Stimulated activated CD4-positive, alpha-beta T cell treated with anti-CD3 and anti-CD28 coated beads, Interleukin-2, amount 100 ng/mL, for 24 hours (primary cell): ENCODE data around the gene PRR3.
"Not testable (repeated sequence)": the region's sequence is repeated elsewhere in the genome, so short reads cannot be mapped to it uniquely, and the experiment has no call there.

Experiments used
- DNase-seq, 2 donors: peaks; one replicate each; pipeline ENCODE4 v3.0.0-alpha.2; 2020

PRR3 gene, protein sequence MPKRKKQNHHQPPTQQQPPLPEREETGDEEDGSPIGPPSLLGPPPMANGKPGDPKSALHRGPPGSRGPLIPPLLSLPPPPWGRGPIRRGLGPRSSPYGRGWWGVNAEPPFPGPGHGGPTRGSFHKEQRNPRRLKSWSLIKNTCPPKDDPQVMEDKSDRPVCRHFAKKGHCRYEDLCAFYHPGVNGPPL

GRCh38 chr6:30556906-30557682 lies at the start of gene PRR3:
Gene PRR3 (plus strand): TSS chr6:30557295. CDS start chr6:30557345, 50 bp downstream.
- peak; percentile 87 to 90 for DNase-seq

DNA sequence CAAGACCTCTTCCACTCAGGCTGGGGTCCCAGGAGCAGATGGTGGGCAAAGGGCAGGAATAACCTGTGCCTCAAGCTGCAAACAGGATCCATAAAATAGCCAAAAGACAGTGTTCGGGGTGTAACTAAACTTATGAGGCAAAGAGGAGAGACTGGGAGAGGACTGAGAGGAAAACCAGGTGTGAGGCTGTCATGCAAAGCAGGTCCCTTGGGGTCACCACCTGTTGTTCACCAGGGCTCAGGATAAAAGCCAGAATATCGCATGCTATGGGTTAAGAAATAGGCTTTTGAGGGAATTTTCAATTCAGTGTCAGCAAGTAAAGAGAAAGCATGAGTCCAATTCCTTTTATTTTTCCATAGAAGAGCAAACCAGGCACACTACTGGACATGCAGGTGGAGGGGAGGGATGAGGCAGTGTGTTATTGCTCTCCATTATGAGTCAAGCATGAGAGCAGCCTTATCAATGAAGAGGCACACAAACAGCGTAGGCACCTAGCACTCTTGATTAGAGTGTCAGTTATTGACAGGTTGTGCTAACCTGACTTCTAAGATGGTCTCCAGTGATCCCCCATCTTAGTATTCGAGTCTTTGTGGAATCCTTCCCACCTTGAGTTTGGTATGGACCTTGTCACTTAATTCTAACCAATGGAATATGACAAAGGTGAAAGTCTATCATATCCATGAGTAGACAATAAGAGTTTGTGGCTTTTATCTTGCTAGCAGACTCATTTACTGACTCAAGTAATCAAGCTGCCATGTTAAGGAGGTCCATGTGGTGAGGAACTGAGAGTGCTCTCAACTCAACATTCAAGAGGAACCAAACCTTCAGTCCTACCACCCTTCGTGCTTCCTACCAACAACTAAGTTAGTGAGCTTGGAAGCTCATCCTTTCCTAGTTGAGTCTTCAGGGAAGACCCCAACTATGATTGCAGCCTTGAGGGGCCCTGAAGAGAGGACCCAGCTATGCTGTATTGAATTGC lies 49.0 kb upstream of the PRR3 start:
- no peak for DNase-seq

- DNase-seq: no peak
These were observed 48.0 kb upstream of the PRR3 start for GRCh38 chr6:30508890-30509736.

- DNase-seq: no peak
These were observed 46.5 kb upstream of the PRR3 start for GRCh38 chr6:30510419-30511168.

- DNase-seq: no peak
These were observed 45.9 kb upstream of the PRR3 start for GRCh38 chr6:30511169-30511546.

- no peak for DNase-seq
These were observed 43.6 kb upstream of the PRR3 start for GRCh38 chr6:30513451-30513850.

- no peak for DNase-seq
These were observed 42.0 kb upstream of the PRR3 start for GRCh38 chr6:30515106-30515505.

DNA sequence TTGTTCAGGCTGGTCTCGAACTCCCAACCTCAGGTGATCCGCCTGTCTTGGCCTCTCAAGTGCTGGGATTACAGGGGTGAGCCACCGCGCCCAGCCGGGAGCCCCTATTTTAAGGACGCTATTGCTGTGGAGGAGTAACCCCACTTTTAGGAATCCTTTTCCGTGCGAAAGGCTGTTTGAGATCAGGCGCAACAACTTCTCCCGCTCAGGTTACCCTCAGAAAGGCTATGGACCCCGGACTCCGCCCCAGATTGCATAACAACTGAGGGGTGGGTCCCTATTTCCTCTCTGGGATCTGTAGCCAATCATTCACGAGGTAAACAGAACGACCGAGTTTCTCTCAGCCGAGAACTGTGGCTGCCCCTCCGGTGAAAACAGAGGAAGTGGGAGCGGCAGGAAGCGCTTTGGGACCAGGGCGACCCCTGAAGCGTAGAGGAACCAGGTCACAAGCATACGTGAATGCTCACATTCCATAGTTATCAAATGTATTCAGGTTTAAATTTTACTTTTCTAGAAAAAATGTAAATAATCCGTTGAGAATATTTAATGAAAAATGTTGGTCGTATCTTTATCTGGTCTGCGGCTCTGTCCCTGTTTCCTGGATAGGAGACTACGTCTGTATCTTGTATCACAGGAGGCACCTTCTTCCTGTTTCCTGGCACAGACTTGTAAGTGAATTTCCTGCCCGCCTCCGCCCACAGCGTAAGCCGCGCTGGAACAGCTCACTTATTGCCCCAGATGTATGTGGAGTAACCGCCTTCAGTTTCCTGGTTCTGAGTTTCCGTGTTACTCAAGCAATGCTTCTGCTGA lies 40.9 kb upstream of the PRR3 start:
- DNase-seq: peak; percentile 88 to 91

DNA sequence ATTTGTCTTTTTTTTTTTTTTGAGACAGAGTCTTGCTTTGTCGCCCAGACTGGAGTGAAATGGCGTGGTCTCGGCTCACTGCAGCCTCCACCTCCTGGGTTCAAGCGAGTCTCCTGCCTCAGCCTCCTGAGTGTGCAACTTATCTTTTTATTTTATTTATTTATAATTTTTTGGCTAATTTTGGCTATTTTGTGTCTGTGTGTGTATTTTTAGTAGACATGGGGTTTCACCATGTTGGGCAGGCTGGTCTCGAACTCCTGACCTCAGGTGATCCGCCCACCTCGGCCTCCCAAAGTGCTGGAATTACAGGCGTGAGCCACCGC lies 40.4 kb upstream of the PRR3 start:
- not testable (repeated sequence) for DNase-seq

- not testable (repeated sequence) for DNase-seq
These were observed 39.2 kb upstream of the PRR3 start for GRCh38 chr6:30517767-30518504.

DNA sequence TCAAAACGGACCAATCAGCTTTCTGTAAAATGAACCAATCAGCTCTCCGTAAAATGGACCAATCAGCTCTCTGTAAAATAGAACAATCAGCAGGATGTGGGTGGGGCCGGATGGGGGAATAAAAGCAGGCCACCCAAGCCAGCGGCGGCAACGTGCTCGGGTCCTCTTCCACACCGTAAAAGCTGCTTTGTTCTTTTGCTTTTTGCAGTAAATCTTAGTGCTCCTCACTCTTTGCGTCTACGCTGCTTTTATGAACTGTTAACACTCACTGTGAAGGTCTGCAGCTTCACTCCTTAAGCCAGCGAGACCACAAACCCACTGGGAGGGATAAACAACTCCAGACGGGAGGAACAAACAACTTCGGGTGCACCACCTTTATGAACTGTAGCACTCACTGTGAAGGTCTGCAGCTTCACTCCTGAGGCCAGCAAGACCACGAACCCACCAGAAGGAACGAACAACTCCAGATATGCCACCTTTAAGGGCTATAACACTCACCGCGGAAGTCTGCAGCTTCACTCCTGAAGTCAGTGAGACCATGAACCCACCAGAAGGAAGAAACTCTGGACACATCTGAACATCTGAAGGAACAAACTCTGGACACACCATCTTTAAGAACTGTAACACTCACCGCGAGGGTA lies 38.5 kb upstream of the PRR3 start:
- DNase-seq: peak in 1 of 2 donors; percentile 56

- no peak for DNase-seq
These were observed 36.6 kb upstream of the PRR3 start for GRCh38 chr6:30520522-30520921.

DNA sequence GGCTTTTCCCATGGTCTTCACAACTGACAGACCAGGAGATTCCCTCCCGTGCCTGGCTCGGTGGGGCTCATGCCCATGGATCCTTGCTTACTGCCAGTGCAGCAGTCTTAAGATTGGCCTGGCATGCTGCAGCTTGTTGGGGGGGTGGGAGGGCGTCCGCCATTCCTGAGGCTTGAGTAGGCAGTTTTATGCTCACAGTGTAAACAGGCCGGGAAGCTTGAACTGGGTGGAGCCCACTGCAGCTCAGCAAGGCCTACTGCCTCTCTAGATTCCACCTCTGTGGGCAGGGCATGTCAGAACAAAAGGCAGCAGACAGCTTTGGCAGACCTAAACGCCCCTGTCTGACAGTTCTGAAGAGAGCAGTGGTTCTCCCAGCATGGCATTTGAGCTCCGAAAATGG lies 36.0 kb upstream of the PRR3 start:
- DNase-seq: not testable (repeated sequence)

DNA sequence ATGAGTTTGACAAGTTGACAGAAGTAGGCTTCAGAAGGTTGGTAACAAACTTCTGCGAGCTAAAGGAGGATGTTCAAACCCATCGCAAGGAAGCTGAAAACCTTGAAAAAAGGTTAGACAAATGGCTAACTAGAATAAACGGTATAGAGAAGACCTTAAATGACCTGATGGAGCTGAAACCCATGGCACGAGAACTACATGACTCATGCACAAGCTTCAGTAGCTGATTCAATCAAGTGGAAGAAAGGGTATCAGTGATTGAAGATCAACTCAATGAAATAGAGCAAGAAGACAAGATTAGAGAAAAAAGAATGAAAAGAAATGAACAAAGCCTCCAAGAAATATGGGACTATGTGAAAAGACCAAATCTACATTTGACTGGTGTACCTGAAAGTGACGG lies 35.1 kb upstream of the PRR3 start:
- not testable (repeated sequence) for DNase-seq

DNA sequence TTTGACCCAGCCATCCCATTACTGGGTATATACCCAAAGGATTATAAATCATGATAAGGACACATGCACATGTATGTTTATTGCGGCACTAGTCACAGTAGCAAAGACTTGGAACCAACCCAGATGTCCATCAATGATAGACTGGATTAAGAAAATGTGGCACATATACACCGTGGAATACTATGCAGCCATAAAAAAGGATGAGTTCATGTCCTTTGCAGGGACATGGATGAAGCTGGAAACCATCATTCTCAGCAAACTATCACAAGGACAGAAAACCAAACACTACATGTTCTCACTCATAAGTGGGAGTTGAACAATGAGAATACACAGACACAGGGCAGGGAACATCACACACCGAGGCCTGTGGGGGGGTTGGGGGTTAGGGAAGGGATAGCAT lies 30.7 kb upstream of the PRR3 start:
- not testable (repeated sequence) for DNase-seq

GRCh38 chr6:30529349-30529875 lies 27.7 kb upstream of the PRR3 start:
- peak; percentile 58 to 66 for DNase-seq

GRCh38 chr6:30530014-30530413 lies 27.1 kb upstream of the PRR3 start:
- no peak for DNase-seq

DNA sequence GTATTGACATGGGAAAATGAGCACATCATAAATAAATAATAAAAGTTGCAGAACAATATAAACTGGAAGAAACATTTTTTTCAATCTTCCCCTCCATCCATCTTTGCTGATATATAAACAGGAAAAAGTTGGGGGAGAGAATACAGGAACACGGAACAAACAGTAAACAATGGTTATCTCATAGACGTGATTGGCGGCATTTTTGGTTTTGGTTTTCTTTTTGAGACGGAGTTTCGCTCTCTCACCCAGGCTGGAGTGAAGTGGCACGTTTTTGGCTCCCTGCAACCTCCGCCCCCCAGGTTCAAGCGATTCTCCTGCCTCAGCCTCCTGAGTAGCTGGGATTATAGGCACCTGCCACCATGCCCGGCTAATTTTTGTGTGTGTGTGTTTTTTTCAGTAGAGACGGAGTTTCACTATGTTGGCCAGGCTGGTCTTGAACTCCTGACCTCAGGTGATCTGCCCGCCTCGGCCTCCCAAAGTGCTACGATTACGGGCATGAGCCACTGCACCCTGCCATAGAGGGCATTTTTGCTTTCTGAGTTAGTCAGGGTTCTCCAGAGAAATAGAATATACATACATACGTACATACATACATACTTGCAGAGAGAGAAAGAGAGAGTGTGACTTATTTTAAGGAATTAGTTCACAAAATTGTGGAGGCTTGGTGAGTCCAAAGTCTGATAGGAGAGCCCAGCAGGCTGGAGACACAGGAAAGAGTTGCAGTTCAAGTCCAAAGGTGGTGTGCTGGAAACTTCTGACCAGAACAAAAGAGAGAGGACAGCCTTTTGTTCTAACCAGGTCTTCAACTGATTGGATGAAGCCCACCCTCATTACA lies 23.4 kb upstream of the PRR3 start:
- DNase-seq: no peak
